Cardiac muscle cell (in vitro differentiated cells and primary cell): ENCODE results near the gene MACROD1. TPM values are rescaled to one million over a fixed set of nuclear protein-coding genes. Genes with fewer than 3 reads are reported as not detected.

ENCODE experiments used
- DNase-seq, 2 donors: peaks; one replicate each; pipeline versions ENCODE4 v3.0.0 to v3.0.0-alpha.2; 2010 to 2017; ENCODE audit warnings: low read depth in 1 of 2, low spot score in 1 of 2
- H3K27ac ChIP-seq: fragments of 200-600 bp; sonication (generic); 2 replicates; pipeline ENCODE4 v1.5.1; 2016
- H3K27me3 ChIP-seq: fragments of 200-600 bp; sonication (generic); 2 replicates; pipeline ENCODE4 v1.6.0; 2016; ENCODE audit warnings: control low read depth
- H3K36me3 ChIP-seq: fragments of 200-600 bp; sonication (generic); 2 replicates; pipeline ENCODE4 v1.5.1; 2016; ENCODE audit warnings: control low read depth
- H3K4me1 ChIP-seq: fragments of 200-600 bp; sonication (generic); 2 replicates; pipeline ENCODE4 v1.8.1; 2017; ENCODE audit warnings: low read depth, mild to moderate bottlenecking, mixed run types
- H3K4me3 ChIP-seq: fragments of 200-600 bp; sonication (generic); 2 replicates; pipeline ENCODE4 v1.5.1; 2016; ENCODE audit warnings: mild to moderate bottlenecking
- H3K9me3 ChIP-seq: fragments of 200-600 bp; sonication (generic); 2 replicates; pipeline ENCODE4 v1.5.1; 2017; ENCODE audit warnings: low read depth, mild to moderate bottlenecking, control low read depth
- CTCF ChIP-seq: IDR thresholded peaks from 2 replicates; pipeline ENCODE4 v1.5.1; 2012; ENCODE audit warnings: low read depth, mild to moderate bottlenecking, low read length
- polyA plus RNA-seq: library from polyadenylated mRNA; unstranded; fragments of >200 nt; fragmentation: Nextera tagmentation; extraction: Ambion mirVana; gene quantifications from 2 replicates; pipeline ENCODE4 v1.2.1, GENCODE V29; 2016
- total RNA-seq: library from RNA; depleted of rRNA; stranded (reverse); fragments of >200 nt; gene quantifications from 2 replicates; pipeline ENCODE4 v1.2.3, GENCODE V29; 2016

The MACROD1 gene
- total and polyA plus RNA-seq, 2 experiments from 2014 or later: 134 to 156 TPM

- Histone ChIP-seq H3K9me3 (no peaks in the 10 kb centered on the region), H3K4me3 (no peak overlapping the region), H3K27me3 (peaks cover 66% of the 10 kb centered on the region), H3K4me1 (peaks cover 10% of the 10 kb centered on the region), H3K27ac (no peak overlapping the region), H3K36me3 (no peaks in the 10 kb centered on the region)
- DNase-seq: no peak
- no peak for TF ChIP-seq CTCF
These were observed 131.5 kb downstream of the MACROD1 start for GRCh38 chr11:64034411-64034811.

- peak in 1 of 2 donors; percentile 14 for DNase-seq
These were observed 133.9 kb downstream of the MACROD1 start for GRCh38 chr11:64032050-64032449.

GRCh38 chr11:64031001-64031400 is 134.9 kb downstream of the MACROD1 start:
- Histone ChIP-seq H3K27ac (no peak overlapping the region), H3K27me3 (peaks cover 32% of the 10 kb centered on the region), H3K36me3 (no peaks in the 10 kb centered on the region), H3K9me3 (no peaks in the 10 kb centered on the region), H3K4me1 (peaks cover 7% of the 10 kb centered on the region), H3K4me3 (no peak overlapping the region)
- DNase-seq: no peak
- TF ChIP-seq CTCF: no peak

More at GRCh38 chr11:64032050-64032449, 133.9 kb downstream of the MACROD1 start:
- TF ChIP-seq CTCF: no peak
- no peaks in the 10 kb centered on the region for H3K9me3 ChIP-seq
- H3K4me3 ChIP-seq: no peak overlapping the region
- H3K36me3 ChIP-seq: no peaks in the 10 kb centered on the region
- H3K27ac ChIP-seq: no peak overlapping the region
- peaks cover 12% of the 10 kb centered on the region for H3K4me1 ChIP-seq
- H3K27me3 ChIP-seq: peaks cover 43% of the 10 kb centered on the region

GRCh38 chr11:64029773-64030172 is 136.1 kb downstream of the MACROD1 start:
- H3K27ac ChIP-seq: no peak overlapping the region
- peaks cover 23% of the 10 kb centered on the region for H3K27me3 ChIP-seq
- peaks cover 11% of the 10 kb centered on the region for H3K4me1 ChIP-seq
- no peak for TF ChIP-seq CTCF
- H3K36me3 ChIP-seq: no peaks in the 10 kb centered on the region
- no peaks in the 10 kb centered on the region for H3K9me3 ChIP-seq
- DNase-seq: no peak
- H3K4me3 ChIP-seq: no peak overlapping the region

GRCh38 chr11:64028398-64029115 is 137.4 kb downstream of the MACROD1 start:
- no peaks in the 10 kb centered on the region for H3K36me3 ChIP-seq
- H3K9me3 ChIP-seq: no peaks in the 10 kb centered on the region
- no peak overlapping the region for H3K27ac ChIP-seq
- no peak for TF ChIP-seq CTCF
- H3K4me1 ChIP-seq: peaks cover 11% of the 10 kb centered on the region
- DNase-seq: peak; percentile 55 to 89
- no peak overlapping the region for H3K4me3 ChIP-seq
- H3K27me3 ChIP-seq: peaks cover 11% of the 10 kb centered on the region
